ENCODE measurements around the gene UQCRHL. TPM values are rescaled to one million over a fixed set of nuclear protein-coding genes. Genes with fewer than 3 reads are reported as not detected.

Gene UQCRHL
- total RNA-seq, 2 donors from 2014 or later: 1.6 to 3.7 TPM

DNA sequence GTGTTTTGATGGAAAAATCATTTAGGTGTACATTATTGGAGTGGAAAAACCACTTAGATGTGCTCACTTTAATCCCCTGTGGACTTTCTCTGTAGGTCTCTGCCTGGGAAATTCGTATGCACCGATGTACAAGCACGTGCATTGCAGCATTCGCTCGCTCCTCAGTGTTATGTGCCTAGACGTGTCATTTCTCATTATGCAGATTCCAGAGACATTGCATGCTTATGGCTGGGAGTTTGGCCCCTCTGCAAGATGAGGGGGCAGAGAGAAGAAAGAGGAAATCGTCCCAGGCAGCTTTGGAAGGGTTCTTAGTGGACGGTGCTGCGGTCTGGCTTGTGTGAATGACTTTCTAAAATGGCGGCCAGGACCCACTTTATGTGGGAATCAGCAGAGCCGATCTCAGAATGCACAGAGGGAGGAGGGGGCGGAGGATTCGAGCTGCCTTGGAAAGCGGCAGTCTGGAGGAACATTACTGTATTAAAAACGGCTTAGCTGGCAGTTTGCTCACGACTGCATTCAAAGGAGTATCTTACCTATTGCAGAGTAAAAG lies 42.4 kb upstream of the UQCRHL start:
- Histone ChIP-seq H3K27me3 (ENCODE audit: control insufficient read depth, insufficient read depth, low read length, poor library complexity, severe bottlenecking) (no peaks in the 10 kb centered on the region), H3K4me1 (ENCODE audit: control insufficient read depth, insufficient read depth, low read length) (peaks cover 4% of the 10 kb centered on the region), H3K27ac (ENCODE audit: low read depth, low read length) (peak overlapping the region; percentile 100), H3K4me3 (ENCODE audit: low read length) (peak overlapping the region; percentile 97), H3K36me3 (ENCODE audit: control insufficient read depth, insufficient read depth, low read length) (peaks cover 4% of the 10 kb centered on the region), H3K9me3 (ENCODE audit: control insufficient read depth, low read length) (no peaks in the 10 kb centered on the region), H3K9ac (ENCODE audit: extremely low read depth, low read length, poor library complexity, severe bottlenecking) (peak overlapping the region; percentile 96)
- H3K27me3 Mint-ChIP-seq (ENCODE audit: insufficient read depth): no peaks in the 10 kb centered on the region
- peaks cover 25% of the 10 kb centered on the region for H3K4me1 Mint-ChIP-seq
- TF ChIP-seq, protein P1, sequence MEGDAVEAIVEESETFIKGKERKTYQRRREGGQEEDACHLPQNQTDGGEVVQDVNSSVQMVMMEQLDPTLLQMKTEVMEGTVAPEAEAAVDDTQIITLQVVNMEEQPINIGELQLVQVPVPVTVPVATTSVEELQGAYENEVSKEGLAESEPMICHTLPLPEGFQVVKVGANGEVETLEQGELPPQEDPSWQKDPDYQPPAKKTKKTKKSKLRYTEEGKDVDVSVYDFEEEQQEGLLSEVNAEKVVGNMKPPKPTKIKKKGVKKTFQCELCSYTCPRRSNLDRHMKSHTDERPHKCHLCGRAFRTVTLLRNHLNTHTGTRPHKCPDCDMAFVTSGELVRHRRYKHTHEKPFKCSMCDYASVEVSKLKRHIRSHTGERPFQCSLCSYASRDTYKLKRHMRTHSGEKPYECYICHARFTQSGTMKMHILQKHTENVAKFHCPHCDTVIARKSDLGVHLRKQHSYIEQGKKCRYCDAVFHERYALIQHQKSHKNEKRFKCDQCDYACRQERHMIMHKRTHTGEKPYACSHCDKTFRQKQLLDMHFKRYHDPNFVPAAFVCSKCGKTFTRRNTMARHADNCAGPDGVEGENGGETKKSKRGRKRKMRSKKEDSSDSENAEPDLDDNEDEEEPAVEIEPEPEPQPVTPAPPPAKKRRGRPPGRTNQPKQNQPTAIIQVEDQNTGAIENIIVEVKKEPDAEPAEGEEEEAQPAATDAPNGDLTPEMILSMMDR (conservative IDR thresholded peaks at IDR 0.05): no peak
- DNase-seq: peak; percentile 90
- H3K9me3 Mint-ChIP-seq: no peaks in the 10 kb centered on the region
- peak overlapping the region; percentile 96 for H3K4me3 Mint-ChIP-seq
- no peaks in the 10 kb centered on the region for H3K36me3 Mint-ChIP-seq (ENCODE audit: low read depth)
- 1 to 3% methylated on average over 16 of the region's 16 CpGs for WGBS, 2 experiments (ENCODE audit: insufficient coverage in 1 of 2, insufficient read length in 1 of 2)
- peak overlapping the region; percentile 98 for H3K27ac Mint-ChIP-seq

DNA sequence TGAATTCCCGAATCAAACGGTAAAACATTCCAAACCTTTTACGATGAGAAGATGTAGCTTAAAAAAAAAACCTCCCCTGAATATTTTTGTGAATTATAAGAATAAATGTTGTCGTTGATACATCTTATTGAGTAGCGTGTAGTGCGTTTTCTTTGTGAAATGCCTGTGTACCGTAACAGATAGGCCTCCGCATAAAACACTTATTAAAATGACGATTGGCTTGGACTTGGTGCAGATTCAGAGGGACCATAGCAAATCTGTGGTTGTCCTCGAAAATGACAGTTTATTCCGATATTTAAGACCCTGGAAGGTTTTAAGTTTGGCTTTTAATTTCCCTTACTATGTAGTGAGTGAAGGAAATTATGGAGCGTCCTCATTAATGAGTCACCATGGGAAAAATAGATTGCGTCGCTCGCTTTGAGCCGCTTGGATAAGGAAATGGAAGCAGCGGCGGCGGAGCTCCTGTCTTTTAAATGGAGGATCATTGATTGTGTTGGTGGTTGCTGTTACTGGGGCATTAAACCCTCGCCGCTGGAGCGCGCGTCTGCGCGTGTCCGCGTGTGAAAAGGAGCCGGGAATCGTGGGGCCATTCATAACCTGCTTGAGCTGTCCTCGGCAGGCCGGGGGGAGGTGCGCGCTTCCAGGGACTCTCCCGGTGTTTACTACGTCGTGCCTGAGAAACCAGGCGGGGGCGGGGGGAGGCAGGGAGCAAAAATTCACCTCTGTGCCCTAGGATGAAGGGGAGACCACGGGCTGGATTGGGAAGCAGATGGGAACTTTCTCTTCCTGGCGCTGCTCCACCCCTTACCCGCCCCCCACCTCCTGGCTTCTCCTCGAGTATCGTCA lies 41.7 kb upstream of the UQCRHL start:
- Mint-ChIP-seq H3K4me3 (peak overlapping the region; percentile 96), H3K9me3 (no peaks in the 10 kb centered on the region), H3K4me1 (peaks cover 25% of the 10 kb centered on the region), H3K36me3 (ENCODE audit: low read depth) (no peaks in the 10 kb centered on the region), H3K27ac (peak overlapping the region; percentile 98), H3K27me3 (ENCODE audit: insufficient read depth) (no peaks in the 10 kb centered on the region)
- Histone ChIP-seq H3K36me3 (ENCODE audit: control insufficient read depth, insufficient read depth, low read length) (peaks cover 4% of the 10 kb centered on the region), H3K9ac (ENCODE audit: extremely low read depth, low read length, poor library complexity, severe bottlenecking) (peak overlapping the region; percentile 96), H3K4me1 (ENCODE audit: control insufficient read depth, insufficient read depth, low read length) (peaks cover 4% of the 10 kb centered on the region), H3K27me3 (ENCODE audit: control insufficient read depth, insufficient read depth, low read length, poor library complexity, severe bottlenecking) (no peaks in the 10 kb centered on the region), H3K4me3 (ENCODE audit: low read length) (peak overlapping the region; percentile 97), H3K27ac (ENCODE audit: low read depth, low read length) (peak overlapping the region; percentile 100), H3K9me3 (ENCODE audit: control insufficient read depth, low read length) (no peaks in the 10 kb centered on the region)
- WGBS, 2 experiments (ENCODE audit: insufficient coverage in 1 of 2, insufficient read length in 1 of 2): 0% methylated on average over 16 to 42 of the region's 44 CpGs
- DNase-seq: peak; percentile 95
- TF ChIP-seq, protein P1 (conservative IDR thresholded peaks at IDR 0.05): no peak

DNA sequence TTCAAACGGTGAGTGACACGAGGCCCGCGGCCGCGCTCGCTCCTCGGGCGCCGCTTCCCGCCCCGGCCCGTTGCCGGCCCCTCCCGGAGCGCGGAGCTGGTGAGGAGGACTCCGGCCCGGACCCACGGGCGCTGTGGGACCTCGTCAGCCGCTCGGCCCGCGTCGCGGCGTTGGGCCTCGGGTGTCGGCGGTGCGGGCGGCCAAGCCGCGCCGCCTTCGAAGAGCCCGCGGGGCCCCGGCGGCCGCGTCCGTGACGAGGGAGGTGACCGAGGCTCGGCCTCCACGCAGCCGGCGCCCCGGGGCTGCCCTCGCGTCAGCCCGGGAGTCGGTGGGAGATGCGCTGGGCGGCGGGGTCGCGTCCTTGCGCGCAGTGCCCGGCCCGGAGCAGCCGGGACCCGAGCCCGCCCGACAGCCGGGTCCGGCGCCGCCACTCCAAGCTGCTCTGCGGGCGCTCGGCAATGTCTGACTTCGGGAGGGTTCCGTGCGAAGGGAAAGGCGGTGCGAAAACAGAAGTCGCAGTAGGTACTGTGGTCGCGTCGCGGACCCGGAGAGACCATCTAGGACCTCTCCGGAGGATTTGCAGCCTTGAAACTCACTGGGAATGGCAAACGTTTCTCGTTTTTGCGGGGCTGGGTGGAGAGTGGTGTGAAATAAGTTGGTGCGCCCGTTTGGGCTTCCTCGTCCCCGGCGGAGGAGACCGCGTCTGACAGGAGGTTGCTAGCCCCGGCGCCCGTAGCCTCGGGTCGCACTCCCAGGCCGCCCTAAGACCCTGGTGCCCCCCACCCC lies 40.9 kb upstream of the UQCRHL start:
- no peaks in the 10 kb centered on the region for H3K36me3 Mint-ChIP-seq (ENCODE audit: low read depth)
- 0% methylated on average over 33 to 104 of the region's 104 CpGs for WGBS, 2 experiments (ENCODE audit: insufficient coverage in 1 of 2, insufficient read length in 1 of 2)

More for the DNA sequence above, 40.9 kb upstream of the UQCRHL start:
- DNase-seq: peak; percentile 74
- H3K4me1 ChIP-seq (ENCODE audit: control insufficient read depth, insufficient read depth, low read length): peaks cover 8% of the 10 kb centered on the region
- Mint-ChIP-seq H3K27ac (peak overlapping the region; percentile 98), H3K9me3 (no peaks in the 10 kb centered on the region), H3K4me1 (peaks cover 25% of the 10 kb centered on the region), H3K4me3 (peak overlapping the region; percentile 96), H3K27me3 (ENCODE audit: insufficient read depth) (no peaks in the 10 kb centered on the region)
- H3K9ac ChIP-seq (ENCODE audit: extremely low read depth, low read length, poor library complexity, severe bottlenecking): peak overlapping the region; percentile 96
- no peaks in the 10 kb centered on the region for H3K9me3 ChIP-seq (ENCODE audit: control insufficient read depth, low read length)
- TF ChIP-seq, protein P1 (conservative IDR thresholded peaks at IDR 0.05): no peak
- peaks cover 4% of the 10 kb centered on the region for H3K36me3 ChIP-seq (ENCODE audit: control insufficient read depth, insufficient read depth, low read length)
- H3K4me3 ChIP-seq (ENCODE audit: low read length): peak overlapping the region; percentile 97
- peak overlapping the region; percentile 100 for H3K27ac ChIP-seq (ENCODE audit: low read depth, low read length)
- H3K27me3 ChIP-seq (ENCODE audit: control insufficient read depth, insufficient read depth, low read length, poor library complexity, severe bottlenecking): no peaks in the 10 kb centered on the region
